Activated CD4-positive, alpha-beta T cell treated with anti-CD3 and anti-CD28 coated beads, Interleukin-2, amount 50 U/mL, for 4 hours (primary cell): ENCODE data around the gene PRKN.
"Not testable (repeated sequence)": the region's sequence is repeated elsewhere in the genome, so short reads cannot be mapped to it uniquely, and the experiment has no call there.

Experiments
- DNase-seq, 2 experiments: peaks; one replicate each; pipeline ENCODE4 v3.0.0-alpha.2; 2020

PRKN gene

DNA sequence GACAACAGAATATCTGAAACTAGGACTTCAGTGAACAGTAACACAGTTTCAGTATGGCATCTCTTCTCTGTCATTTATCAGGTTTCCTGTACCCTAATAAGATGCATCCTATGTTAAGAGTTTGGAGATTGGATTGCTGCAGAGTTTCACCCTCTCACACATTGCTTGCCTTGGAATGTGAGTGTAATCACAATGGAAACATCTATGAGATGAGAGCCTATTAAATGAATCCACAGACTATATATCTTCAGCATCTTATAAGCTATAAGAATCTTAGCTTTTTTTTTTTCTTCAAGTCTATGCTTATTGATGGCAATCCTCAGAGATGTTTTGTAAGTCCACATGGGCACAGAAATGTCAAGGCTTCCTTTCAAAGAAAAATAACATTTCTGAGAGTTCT, 292.5 kb downstream of the PRKN start:
- no peak for DNase-seq

GRCh38 chr6:162421004-162421403, 306.6 kb downstream of the PRKN start:
- DNase-seq, result no peak

DNA sequence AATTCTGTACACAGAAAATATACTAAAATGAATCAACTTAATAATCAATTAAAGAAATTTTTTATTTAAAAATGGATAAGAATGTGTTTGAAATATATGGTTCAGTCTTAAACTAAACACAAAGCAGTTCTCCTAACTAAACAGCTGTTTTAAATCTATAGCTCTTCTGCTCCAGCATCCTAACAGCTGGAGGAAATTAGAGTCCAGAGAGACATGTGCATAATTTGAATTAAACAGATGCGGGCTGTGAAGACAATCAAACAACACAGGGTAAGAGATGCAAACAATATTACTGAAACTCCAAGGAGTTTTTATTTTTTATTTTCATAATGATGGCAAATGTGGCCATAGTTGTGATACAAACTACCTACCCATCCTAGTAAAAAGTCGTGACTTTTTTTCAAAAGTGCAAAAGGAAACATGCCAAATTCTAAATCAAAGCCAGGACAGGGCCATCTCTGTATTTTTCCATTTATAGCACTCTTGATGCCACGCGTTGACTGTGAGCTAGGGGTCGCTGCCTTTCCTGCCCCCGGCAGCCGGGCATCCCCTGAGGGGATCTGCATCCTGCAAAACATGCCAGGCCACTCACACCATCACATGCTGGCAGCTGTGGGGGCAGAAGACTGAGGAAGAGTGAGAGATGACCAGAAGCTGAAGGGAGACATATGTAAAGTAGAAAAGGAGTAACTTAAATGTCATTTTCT, 310.6 kb downstream of the PRKN start:
- DNase-seq, result no peak

GRCh38 chr6:162416307-162416706, 311.3 kb downstream of the PRKN start:
- no peak for DNase-seq

DNA sequence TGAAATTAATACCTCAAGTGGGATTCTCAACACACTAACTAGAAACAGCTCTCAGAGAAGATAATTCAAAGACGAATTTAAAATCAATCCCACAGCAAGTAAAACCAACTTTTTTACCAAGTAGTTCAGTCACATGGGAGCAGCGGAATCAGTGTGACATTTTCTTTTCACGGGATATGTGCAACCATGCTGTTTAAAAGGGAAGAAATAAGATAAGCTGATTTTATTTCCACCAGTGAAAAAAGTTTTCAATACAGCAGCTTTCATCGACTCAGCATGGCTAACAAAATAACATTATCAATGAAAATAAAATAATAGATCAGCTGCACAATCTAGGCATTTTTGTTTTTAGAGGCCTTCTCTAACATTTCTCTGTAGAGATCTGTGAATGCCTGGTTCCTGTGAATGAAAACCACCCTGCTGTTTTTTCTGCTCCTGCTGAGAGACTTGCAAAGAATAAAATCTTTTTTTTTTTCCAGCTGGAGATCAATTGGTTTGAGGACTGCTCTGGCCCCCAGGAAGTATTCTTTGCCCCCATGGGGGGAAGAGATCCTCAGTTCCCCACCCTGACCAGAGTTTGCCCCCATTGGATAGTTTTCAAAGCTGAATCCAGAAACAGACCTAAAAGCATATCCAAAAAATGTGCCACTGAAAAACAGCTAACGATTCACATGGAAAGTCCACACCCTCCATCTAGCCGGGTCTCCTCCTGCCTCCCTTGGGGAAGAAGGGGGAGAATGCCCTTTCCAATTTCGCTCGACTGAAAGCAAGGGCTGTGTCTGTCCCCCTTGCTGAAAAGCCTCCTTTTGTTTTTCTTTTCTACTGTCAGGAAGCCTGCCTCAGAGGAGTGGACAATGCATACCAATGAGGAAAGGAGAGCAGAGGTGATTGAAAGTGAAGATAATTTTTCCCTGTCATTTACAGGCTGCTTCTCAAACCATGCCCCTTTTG, 317.6 kb downstream of the PRKN start:
- DNase-seq, result no peak

DNA sequence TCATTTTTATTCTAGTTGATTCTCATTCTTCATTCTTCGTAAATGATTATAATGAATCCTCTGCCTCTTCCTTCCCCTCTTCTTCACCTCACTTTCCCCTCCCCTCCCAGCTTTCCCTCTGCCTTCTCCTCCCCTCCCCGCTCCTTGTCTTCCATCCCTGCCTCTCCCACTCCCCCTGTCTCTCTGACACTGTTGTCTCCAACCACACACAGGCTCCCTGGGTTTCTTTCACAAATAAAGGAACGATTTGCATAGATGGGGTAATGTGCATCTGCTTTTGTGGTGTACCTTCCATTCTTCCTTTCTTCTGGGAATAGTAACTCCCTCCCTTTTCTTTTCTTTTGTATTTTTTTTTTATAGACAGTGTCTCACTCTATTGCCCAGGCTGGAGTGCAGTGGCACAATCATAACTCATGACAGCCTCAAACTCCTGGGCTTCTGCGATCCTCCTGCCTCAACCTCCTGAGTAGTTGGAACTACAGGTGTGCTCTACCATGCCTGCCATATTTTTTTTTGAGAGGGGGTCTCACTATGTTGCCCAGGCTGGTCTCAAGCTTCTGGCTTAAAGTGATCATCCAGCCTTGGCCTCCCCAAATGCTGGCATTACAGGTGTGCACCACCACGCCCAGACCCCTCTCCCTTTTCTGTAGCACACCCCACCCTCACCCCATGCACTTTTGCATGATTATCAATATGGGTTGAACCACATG, 318.6 kb downstream of the PRKN start:
- no peak for DNase-seq

- no peak for DNase-seq
Measured at GRCh38 chr6:162404951-162405350, 322.6 kb downstream of the PRKN start.

DNA sequence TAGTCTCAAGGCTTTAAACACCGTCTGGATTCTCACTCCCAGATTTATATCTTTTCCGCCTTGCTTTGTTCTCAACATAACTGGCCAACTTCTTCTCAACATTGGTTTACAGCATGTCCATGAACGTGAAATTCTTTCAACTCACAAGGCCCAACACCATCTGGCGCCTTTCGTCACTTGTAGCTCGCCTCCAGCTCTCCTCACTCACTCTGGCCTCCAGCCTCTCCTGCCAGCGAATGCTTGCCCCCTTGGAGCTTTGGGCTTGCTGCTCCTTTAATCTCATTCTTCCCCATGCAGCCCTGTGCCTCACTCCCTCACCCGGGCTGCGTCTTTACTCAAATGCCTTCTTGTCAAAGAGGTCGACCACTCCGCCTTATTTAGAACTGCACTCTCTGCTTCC, 324.5 kb downstream of the PRKN start:
- no peak for DNase-seq

GRCh38 chr6:162395181-162395580, 332.4 kb downstream of the PRKN start:
- no peak for DNase-seq

GRCh38 chr6:162390961-162391811, 336.4 kb downstream of the PRKN start:
- DNase-seq, result not testable (repeated sequence)

- DNase-seq, result no peak
Measured at GRCh38 chr6:162389343-162390085, 338.1 kb downstream of the PRKN start.

DNA sequence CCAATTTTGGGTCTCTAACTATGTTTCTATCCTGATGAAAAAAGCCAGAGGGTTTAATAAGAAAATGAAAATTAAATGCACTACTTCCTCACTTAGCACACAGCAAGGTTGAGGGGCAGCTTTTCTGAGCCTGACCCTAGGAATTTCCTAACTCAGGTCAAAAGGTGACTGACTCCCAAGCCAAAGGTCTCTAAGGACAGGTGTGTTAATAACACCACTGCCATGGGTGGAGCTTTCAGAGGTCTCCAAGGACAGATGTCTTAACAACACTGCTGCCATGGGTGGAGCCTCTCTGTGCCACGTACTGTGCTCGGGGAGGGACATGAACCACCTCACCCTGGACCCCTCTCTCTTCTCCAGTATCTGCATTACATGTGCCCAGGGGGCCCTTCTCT, 339.2 kb downstream of the PRKN start:
- DNase-seq, result no peak

DNA sequence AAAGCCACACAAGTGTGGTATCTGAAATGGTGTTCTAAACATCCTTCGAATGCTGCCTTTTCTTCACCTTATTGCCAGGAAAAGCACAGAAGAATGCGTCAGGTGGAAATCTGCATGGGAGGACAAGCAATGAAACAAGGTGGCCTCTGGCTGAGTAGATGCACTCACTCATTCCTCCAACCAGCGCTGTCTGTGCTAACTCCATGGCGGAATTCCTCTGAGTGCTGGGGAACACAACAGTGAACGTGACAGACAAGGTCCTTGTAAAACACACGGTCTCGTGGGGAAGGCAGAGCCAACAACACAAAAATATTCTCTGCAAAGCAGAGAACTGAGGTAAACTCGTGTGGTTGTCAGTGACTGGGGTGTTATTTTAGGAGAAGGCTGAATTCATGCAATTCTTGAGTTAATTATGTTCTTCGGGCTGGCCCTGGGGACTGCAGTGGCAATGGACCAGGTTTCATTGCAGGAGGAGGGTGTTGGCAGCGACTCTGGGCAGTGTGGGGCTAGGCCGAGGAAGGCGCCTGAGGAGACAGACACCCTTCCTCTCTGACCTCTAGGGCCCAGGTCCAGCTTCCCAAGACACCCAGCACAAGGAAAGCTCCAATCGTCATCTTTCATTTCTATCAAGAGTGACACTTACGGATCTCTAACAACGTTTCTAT, 339.7 kb downstream of the PRKN start:
- no peak for DNase-seq

DNA sequence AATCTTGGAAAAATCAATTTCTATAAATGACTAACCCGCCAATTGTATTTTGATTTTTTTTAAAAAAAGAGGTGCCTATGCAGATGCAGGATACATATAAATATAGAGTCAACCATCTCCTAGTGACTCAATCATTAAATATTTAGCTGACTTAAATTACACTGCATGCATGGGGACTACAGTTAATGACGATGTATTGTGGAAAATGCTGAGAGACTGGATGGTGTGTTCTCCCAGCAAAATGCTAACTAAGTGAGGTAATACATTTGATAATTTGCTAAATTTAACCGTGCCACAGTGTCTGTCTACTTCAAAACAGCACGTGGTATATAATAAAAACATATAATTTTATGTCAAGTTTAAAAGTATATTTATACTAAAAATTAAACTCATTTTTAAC, 341.6 kb downstream of the PRKN start:
- DNase-seq, result no peak

- no peak for DNase-seq
Measured at GRCh38 chr6:162379757-162380409, 347.7 kb downstream of the PRKN start.

DNA sequence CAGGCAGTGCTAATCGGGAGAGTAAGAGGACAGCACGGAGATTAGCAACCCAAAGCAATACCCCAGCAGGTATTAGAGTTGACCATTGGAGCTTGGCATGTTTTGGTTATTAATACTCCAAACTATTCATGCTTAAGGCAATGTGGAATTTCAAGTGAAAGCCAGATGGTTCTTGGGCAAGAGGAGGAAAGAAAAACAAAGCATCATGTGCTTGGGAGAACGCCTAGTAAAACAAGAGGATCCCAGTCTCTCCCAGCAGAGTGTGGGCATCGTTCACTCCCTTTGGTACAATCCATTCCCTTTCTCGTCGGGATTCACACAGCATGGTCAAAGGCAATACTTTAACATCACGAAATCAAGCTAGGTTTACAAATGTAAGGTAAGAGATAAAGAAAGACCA, 349.8 kb downstream of the PRKN start:
- no peak for DNase-seq

DNA sequence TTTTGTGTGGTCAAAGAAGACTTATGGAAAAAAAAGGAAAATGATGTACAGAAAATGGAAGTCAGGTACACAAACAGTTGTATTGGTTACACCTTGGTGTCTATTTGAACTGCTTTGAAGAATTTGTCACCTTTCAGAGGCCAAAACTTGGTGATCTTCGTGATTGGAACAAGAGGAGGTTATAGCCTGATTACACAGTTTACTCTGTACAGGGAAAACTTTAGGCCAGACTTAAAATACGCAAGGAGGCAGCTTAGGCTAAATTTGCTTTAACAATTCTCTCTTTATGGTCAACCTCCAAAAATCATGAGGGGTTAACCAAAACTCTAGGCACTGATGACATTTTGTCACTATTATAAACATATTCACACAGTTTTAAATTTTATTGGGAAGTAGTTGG, 353.7 kb downstream of the PRKN start:
- DNase-seq, result no peak

GRCh38 chr6:162373192-162373591, 354.4 kb downstream of the PRKN start:
- no peak for DNase-seq

GRCh38 chr6:162372106-162372505, 355.5 kb downstream of the PRKN start:
- no peak for DNase-seq

DNA sequence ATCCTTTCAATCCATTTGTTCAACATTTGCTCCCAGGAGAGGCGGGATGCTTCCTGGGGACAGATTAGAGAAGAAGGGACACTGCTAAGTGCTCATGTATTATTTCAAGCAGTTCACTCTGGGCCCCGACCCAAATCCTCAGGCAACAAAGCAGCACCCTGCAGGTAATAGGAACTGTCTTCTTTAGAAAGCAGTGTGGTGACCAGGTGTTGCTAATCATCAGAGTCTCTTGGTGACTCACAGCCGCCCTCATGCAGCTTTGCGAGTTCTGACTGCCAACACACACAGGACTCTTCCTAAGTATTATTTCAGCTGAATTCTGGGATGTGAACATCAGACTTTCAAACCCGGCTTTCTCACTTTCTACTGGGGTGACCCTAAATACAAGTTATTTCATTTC, 356.4 kb downstream of the PRKN start:
- no peak for DNase-seq

DNA sequence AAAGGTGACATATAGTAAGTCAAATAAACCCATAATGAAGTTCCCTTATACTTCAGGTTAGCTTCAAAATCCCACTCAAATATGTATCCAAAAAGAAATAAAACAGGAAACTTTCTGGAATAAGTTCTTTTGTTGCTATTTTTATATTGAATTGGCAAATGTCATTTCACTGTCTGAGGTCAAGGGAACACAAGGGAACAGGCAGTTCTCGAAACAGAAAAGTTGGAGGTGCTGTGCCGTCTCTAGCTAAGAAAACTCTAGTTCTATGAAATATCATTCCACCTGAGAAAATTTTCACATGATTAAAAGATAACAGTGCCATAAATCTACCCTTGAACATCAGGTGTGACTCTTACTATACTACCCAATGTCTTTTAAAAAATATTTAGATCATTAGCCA, 358.5 kb downstream of the PRKN start:
- DNase-seq, result no peak
